Ovary (tissue), 9 donors: ENCODE results near the gene CFAP43. TPM values are rescaled to one million over a fixed set of nuclear protein-coding genes. Genes with fewer than 3 reads are reported as not detected.

Experiments
- DNase-seq, 5 donors: peaks; one replicate each; pipeline ENCODE4 v3.0.0-alpha.2; 2019 to 2020
- H3K27ac ChIP-seq, 2 donors: fragments of 200-600 bp; one replicate each; pipeline versions ENCODE4 v1.5.1 to v1.8.0; 2019 to 2022
- H3K27me3 ChIP-seq: fragments of 200-600 bp; one replicate; pipeline ENCODE4 v1.8.0; 2022
- H3K36me3 ChIP-seq: fragments of 200-600 bp; sonication (generic); one replicate; pipeline ENCODE4 v1.5.1; 2019
- H3K4me1 ChIP-seq: one replicate; pipeline ENCODE4 v1.8.1; 2013; ENCODE audit warnings: mild to moderate bottlenecking, moderate library complexity; ENCODE audit not compliant: insufficient read depth
- H3K4me3 ChIP-seq: fragments of 200-600 bp; sonication (generic); one replicate; pipeline ENCODE4 v1.5.1; 2017
- H3K9me3 ChIP-seq, 2 donors: fragments of 200-600 bp in 1 of 2; sonication (generic) in 1 of 2; one replicate each; pipeline versions ENCODE4 v1.5.1 to v1.8.1; 2013 to 2019; ENCODE audit warnings: mild to moderate bottlenecking in 1 of 2, moderate library complexity in 1 of 2
- EP300 ChIP-seq: sonication (generic); formaldehyde crosslinking; IDR thresholded peaks from one replicate; pipeline ENCODE4 v1.6.1; 2017; ENCODE audit warnings: antibody characterized with exemption
- POLR2A ChIP-seq: fragments of 450-650 bp; IDR thresholded peaks from one replicate; pipeline ENCODE4 v1.6.1; 2017; ENCODE audit warnings: antibody characterized with exemption, mild to moderate bottlenecking, moderate library complexity
- WGBS, 3 donors: extraction: QIAGEN DNeasy Blood & Tissue Kit in 1 of 3; methylation state at CpG; one replicate each; pipeline versions ENCODE4 v1.1.5 to v1.1.7; 2013 to 2017; 5-methylcytosine and 5-hydroxymethylcytosine counted together
- intact Hi-C, 4 donors: fragments of 100-400 bp; cut with DNase I; formaldehyde crosslinking; loops; one replicate each; pipeline versions ENCODE4 v1.11.0 to v1.15.1; 2022 to 2023
- polyA plus RNA-seq, 2 donors: library from polyadenylated mRNA; stranded (reverse); fragments of 200-250 nt in 1 of 2; fragments of 350-450 nt in 1 of 2; fragmentation: Illumina TruSeq in 1 of 2; extraction: RNeasy Lipid Tissue Mini Kit (QIAGEN cat#74804) in 1 of 2; gene quantifications; one replicate each; pipeline ENCODE4 v1.2.3, GENCODE V29; 2013 to 2014
- total RNA-seq, 7 donors: library from RNA; depleted of rRNA in 2 of 7; stranded (reverse); fragments of >200 nt in 2 of 7; fragmentation: NEBNext Ultra II Directional in 3 of 7; extraction: Animal tissue kit (Norgen Biotek cat#: 25700) in 3 of 7; gene quantifications; one replicate each; pipeline versions ENCODE4 v1.1.0 to v1.2.4, GENCODE V29; 2016 to 2023
- TF ChIP-seq, protein P1 (sequence below), 3 donors: fragments of 450-650 bp in 2 of 3; fragments of 200-600 bp in 1 of 3; IDR thresholded peaks; one replicate each; pipeline versions ENCODE4 v1.5.1 to v1.8.0; 2016 to 2022; ENCODE audit warnings: antibody characterized with exemption in 3 of 3, mild to moderate bottlenecking in 1 of 3
- donor health status: DM: no; HTN: no; CAD: no; lungs with moderate emphysema.
- donor health status: DM: no; HTN: no; CAD: no.
- donor health status: Bipolar disorder and iron deficiency.
- donor health status: DM: yes; HTN: yes; CAD: no.
- donor health status: DM: no; HTN: no; CAD: no.
- donor health status: DM: yes; HTN: yes; CAD: no.

Gene CFAP43
- total and polyA plus RNA-seq, 9 donors: 1.1 to 58.6 (median 2.6) TPM

DNA sequence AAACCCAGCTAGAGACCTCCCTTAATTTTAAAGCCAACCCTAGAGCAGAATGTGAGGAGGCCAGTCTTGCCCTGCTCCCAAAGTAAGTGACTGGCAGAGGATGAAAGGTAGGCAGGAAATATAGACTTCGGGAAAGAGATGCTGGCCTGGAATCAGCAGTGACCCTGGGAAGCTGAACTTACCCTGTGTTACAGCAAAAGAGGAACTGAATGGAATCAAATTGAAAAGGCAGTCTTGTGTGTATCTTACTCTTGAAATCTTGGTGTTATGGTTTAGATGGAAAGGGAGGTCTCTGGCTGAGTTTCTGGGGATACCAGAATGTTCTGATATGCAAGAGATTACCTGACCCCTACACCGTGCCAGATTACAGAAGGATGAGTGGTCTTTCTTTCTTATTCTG, 7.9 kb upstream of the CFAP43 start:
- no peak overlapping the region for H3K27ac ChIP-seq
- DNase-seq: no peak
- no peaks in the 10 kb centered on the region for H3K36me3 ChIP-seq
- H3K9me3 ChIP-seq: no peaks in the 10 kb centered on the region
- TF ChIP-seq POLR2A: no peak
- TF ChIP-seq EP300: no peak
- TF ChIP-seq, protein P1, sequence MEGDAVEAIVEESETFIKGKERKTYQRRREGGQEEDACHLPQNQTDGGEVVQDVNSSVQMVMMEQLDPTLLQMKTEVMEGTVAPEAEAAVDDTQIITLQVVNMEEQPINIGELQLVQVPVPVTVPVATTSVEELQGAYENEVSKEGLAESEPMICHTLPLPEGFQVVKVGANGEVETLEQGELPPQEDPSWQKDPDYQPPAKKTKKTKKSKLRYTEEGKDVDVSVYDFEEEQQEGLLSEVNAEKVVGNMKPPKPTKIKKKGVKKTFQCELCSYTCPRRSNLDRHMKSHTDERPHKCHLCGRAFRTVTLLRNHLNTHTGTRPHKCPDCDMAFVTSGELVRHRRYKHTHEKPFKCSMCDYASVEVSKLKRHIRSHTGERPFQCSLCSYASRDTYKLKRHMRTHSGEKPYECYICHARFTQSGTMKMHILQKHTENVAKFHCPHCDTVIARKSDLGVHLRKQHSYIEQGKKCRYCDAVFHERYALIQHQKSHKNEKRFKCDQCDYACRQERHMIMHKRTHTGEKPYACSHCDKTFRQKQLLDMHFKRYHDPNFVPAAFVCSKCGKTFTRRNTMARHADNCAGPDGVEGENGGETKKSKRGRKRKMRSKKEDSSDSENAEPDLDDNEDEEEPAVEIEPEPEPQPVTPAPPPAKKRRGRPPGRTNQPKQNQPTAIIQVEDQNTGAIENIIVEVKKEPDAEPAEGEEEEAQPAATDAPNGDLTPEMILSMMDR (IDR thresholded peaks at IDR 0.05): no peak
- no peak overlapping the region for H3K4me3 ChIP-seq
- H3K4me1 ChIP-seq: no peaks in the 10 kb centered on the region
- intact Hi-C loops: no loop called here
- no peaks in the 10 kb centered on the region for H3K27me3 ChIP-seq
- 56 to 65% (median 63%) methylated on average over 2 of the region's 2 CpGs for WGBS, 3 donors

DNA sequence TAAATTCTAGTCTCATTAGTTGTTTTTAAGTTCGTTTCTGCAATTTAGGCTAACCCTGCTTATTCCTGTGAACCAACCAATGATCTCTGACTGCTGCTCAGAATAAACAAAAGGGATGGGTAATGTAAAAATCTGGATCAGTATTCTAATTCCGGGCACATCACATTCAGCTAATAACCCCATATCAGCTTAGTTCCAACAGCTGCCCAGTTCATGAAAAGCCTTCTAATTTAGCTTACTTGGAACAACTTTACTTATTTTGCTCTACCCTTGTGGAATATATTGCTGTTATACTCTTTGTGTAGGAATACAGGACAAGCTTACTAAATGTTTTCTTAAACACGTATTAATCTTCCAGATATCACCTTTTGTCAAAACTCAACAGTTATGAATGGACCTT, 3.6 kb upstream of the CFAP43 start:
- no peak overlapping the region for H3K27ac ChIP-seq
- no peaks in the 10 kb centered on the region for H3K36me3 ChIP-seq
- H3K9me3 ChIP-seq: no peaks in the 10 kb centered on the region
- no peak overlapping the region for H3K4me3 ChIP-seq
- WGBS, 3 donors: 74 to 79% (median 76%) methylated on average over 3 of the region's 3 CpGs
- no peaks in the 10 kb centered on the region for H3K27me3 ChIP-seq
- TF ChIP-seq, protein P1 (IDR thresholded peaks at IDR 0.05): no peak
- TF ChIP-seq EP300: no peak
- no peak for TF ChIP-seq POLR2A
- intact Hi-C loops: no loop called here
- H3K4me1 ChIP-seq: peaks cover 1% of the 10 kb centered on the region
- no peak for DNase-seq

DNA sequence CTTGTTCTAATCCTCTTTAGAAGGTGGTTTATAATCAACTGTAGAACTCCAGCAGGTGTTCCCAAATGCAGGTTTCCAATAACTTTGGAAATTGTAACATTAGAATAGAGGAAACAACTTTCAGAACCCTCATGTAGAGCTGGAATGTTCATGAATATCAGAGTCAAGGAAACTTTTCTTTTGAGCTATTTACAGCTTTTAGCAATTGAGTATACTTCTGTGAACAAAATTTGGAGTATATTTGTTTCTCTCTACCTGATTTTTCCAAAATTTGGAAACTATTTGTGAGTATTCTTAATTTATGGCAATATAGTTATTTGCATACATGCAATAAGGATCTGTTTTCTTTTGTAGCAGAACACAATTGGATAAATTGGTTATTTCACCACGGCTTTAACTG, 2.8 kb upstream of the CFAP43 start:
- TF ChIP-seq POLR2A: no peak
- 68 to 89% (median 80%) methylated on average over 1 of the region's 1 CpG for WGBS, 3 donors
- H3K27ac ChIP-seq: no peak overlapping the region
- H3K4me1 ChIP-seq: peaks cover 1% of the 10 kb centered on the region
- no peaks in the 10 kb centered on the region for H3K27me3 ChIP-seq
- no peak overlapping the region for H3K4me3 ChIP-seq
- H3K9me3 ChIP-seq: no peaks in the 10 kb centered on the region
- no peak for DNase-seq
- intact Hi-C loops: no loop called here
- H3K36me3 ChIP-seq: no peaks in the 10 kb centered on the region

DNA sequence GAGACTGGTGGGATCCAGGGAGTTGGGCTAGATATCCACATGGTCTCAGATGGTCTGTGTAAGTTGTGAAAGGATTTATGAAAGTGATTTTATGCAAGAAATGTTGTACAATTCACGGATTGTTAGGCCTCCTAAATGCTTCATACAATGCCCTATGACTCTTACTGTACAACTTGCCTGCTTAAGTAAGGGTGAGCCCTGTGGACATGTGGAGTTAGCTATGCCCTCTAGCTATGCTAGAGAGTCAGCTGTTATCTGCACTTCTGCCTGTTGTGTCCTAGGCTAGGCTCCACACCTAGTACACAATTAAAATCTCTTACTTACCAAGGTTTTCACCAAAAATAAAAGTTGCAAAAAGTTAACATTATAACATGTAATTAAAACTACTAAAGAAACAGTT, 1.7 kb upstream of the CFAP43 start:
- Histone ChIP-seq H3K4me1 (peaks cover 1% of the 10 kb centered on the region), H3K36me3 (no peaks in the 10 kb centered on the region), H3K4me3 (no peak overlapping the region), H3K27me3 (no peaks in the 10 kb centered on the region), H3K27ac (no peak overlapping the region), H3K9me3 (no peaks in the 10 kb centered on the region)
- TF ChIP-seq, protein P1 (IDR thresholded peaks at IDR 0.05): no peak
- no peak for TF ChIP-seq POLR2A
- TF ChIP-seq EP300: no peak
- intact Hi-C loops: no loop called here
- no peak for DNase-seq
- 83 to 89% (median 86%) methylated on average over 1 of the region's 1 CpG for WGBS, 3 donors

DNA sequence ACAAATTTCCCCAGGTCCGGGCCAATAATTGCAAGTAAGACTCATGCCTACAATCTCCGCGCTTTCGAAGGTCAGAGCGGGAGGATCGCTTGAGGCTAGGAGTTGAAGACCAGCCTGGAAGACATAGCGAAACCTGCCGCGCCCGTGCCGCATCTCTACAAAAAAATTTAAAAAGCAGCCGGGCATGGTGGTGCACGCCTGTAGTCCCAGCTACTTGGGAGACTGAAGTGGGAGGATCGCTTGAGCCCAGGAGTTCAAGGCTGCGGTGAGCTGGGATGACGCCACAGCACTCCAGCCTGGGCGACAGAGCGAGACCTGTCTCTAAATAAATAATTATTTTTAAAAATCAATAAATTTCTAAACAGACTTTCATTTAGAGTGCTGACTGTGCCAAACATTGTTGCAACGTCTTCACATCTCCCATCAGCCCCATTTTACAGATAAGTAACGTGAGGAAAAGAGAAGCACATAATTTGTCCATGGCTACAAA, 494 bp upstream of the CFAP43 start:
- DNase-seq: peak in 2 of 5 donors; percentile 18 to 45
- WGBS, 3 donors: 5 to 14% (median 7%) methylated on average over 20 of the region's 20 CpGs
- TF ChIP-seq POLR2A (no peak), EP300 (no peak)
- TF ChIP-seq, protein P1 (IDR thresholded peaks at IDR 0.05): no peak
- intact Hi-C loops: no loop called here
- peaks cover 1% of the 10 kb centered on the region for H3K4me1 ChIP-seq
- H3K27me3 ChIP-seq: no peaks in the 10 kb centered on the region
- H3K4me3 ChIP-seq: peak overlapping the region; percentile 80
- H3K36me3 ChIP-seq: no peaks in the 10 kb centered on the region
- no peaks in the 10 kb centered on the region for H3K9me3 ChIP-seq
- H3K27ac ChIP-seq: no peak overlapping the region
